IMR-90 (cell line): ENCODE results near the gene AURKA. TPM values are rescaled to one million over a fixed set of nuclear protein-coding genes. Genes with fewer than 3 reads are reported as not detected.

ENCODE experiments used
- ATAC-seq: fragments of 200-7000 bp; cut with Tn5 transposase; 2 replicates; pipeline ENCODE4 v1.9.1; 2020; ENCODE audit warnings: low read depth, mild to moderate bottlenecking, moderate library complexity
- BruUV-seq: library from RNA; stranded (reverse); fragments of 400-500 nt; replicated peaks from 2 replicates; lab custom pipeline; 2021; lab: Mats Ljungman, UMichigan
- CTCF ChIA-PET: fragments of 300-600 bp; formaldehyde crosslinking; extraction: SDS; loops from one replicate; lab custom pipeline; 2021; ENCODE audit warnings: antibody characterized with exemption; lab: Yijun Ruan, JAX
- POLR2A ChIA-PET: fragments of 300-600 bp; sonication (Branson Sonifier 250); formaldehyde crosslinking; loops from one replicate; lab custom pipeline; 2022; ENCODE audit warnings: antibody characterized with exemption; ENCODE audit not compliant: unreplicated experiment; lab: Charles Lee
- DNase-seq: peaks from one replicate; pipeline ENCODE4 v3.0.0; 2013
- H2AFZ ChIP-seq: replicated peaks from 2 replicates; pipeline ENCODE3; 2013; ENCODE audit warnings: low read length, mild to moderate bottlenecking; ENCODE audit not compliant: poor library complexity
- H2AK5ac ChIP-seq: 2 replicates; pipeline ENCODE4 v1.6.1; 2013; ENCODE audit warnings: low read depth, low read length, inconsistent platforms
- H2AK9ac ChIP-seq: replicated peaks from 2 replicates; pipeline ENCODE3; 2013; ENCODE audit warnings: mild to moderate bottlenecking, low read depth, low read length, moderate library complexity; ENCODE audit not compliant: poor library complexity
- H2BK120ac ChIP-seq: 2 replicates; pipeline ENCODE4 v1.6.1; 2013; ENCODE audit warnings: low read depth, low read length, inconsistent platforms
- H2BK15ac ChIP-seq: 3 replicates; pipeline ENCODE4 v1.6.1; 2013; ENCODE audit warnings: low read depth, low read length, inconsistent platforms
- H2BK20ac ChIP-seq: 2 replicates; pipeline ENCODE4 v1.6.1; 2013; ENCODE audit warnings: low read depth, mild to moderate bottlenecking, inconsistent platforms, low read length, moderate library complexity
- H2BK5ac ChIP-seq: 2 replicates; pipeline ENCODE4 v1.6.1; 2013; ENCODE audit warnings: mild to moderate bottlenecking, low read depth, low read length, inconsistent platforms; ENCODE audit not compliant: poor library complexity, severe bottlenecking
- H3K14ac ChIP-seq: replicated peaks from 2 replicates; pipeline ENCODE4 v1.6.1; 2013; ENCODE audit warnings: low read depth, low read length, inconsistent platforms
- H3K18ac ChIP-seq: 2 replicates; pipeline ENCODE4 v1.6.1; 2013; ENCODE audit warnings: low read depth, low read length, control low read depth
- H3K23ac ChIP-seq: 2 replicates; pipeline ENCODE4 v1.6.1; 2013; ENCODE audit warnings: low read depth, low read length, inconsistent platforms
- H3K27ac ChIP-seq: 2 replicates; pipeline ENCODE4 v1.5.1; 2013; ENCODE audit warnings: mild to moderate bottlenecking, control low read depth, low read length; ENCODE audit not compliant: insufficient read depth
- H3K27me3 ChIP-seq: 2 replicates; pipeline ENCODE4 v1.6.1; 2013; ENCODE audit warnings: low read length; ENCODE audit not compliant: control insufficient read depth, insufficient read depth
- H3K36me3 ChIP-seq: 2 replicates; pipeline ENCODE4 v1.6.1; 2013; ENCODE audit warnings: low read length, mixed read lengths; ENCODE audit not compliant: control insufficient read depth, insufficient read depth
- H3K4ac ChIP-seq: 2 replicates; pipeline ENCODE4 v1.6.1; 2013; ENCODE audit warnings: low read depth, low read length, inconsistent platforms
- H3K4me1 ChIP-seq: 2 replicates; pipeline ENCODE4 v1.6.1; 2013; ENCODE audit warnings: low read length, mixed read lengths; ENCODE audit not compliant: control insufficient read depth, insufficient read depth
- H3K4me2 ChIP-seq: 2 replicates; pipeline ENCODE4 v1.6.1; 2013; ENCODE audit warnings: low read depth, mild to moderate bottlenecking, control low read depth, low read length, moderate library complexity
- H3K4me3 ChIP-seq: 2 replicates; pipeline ENCODE4 v1.5.1; 2013; ENCODE audit warnings: low read depth, mild to moderate bottlenecking, control low read depth, low read length, moderate library complexity; ENCODE audit not compliant: insufficient read depth
- H3K56ac ChIP-seq: 2 replicates; pipeline ENCODE4 v1.6.1; 2013; ENCODE audit warnings: low read length, inconsistent platforms; ENCODE audit not compliant: insufficient read depth; ENCODE audit errors: extremely low read depth
- H3K79me1 ChIP-seq, 2 experiments: 2 replicates each; pipeline ENCODE4 v1.6.1; 2013; ENCODE audit warnings: low read length in 2 of 2, inconsistent platforms in 1 of 2, low read depth in 1 of 2
- H3K9ac ChIP-seq: 2 replicates; pipeline ENCODE4 v1.6.1; 2013; ENCODE audit warnings: low read depth, low read length, control low read depth
- H3K9me1 ChIP-seq: 2 replicates; pipeline ENCODE4 v1.6.1; 2013; ENCODE audit warnings: low read length, inconsistent platforms; ENCODE audit not compliant: insufficient read depth
- H3K9me3 ChIP-seq: 2 replicates; pipeline ENCODE4 v1.6.1; 2013; ENCODE audit warnings: low read length; ENCODE audit not compliant: control insufficient read depth, insufficient read depth
- H4K20me1 ChIP-seq: 2 replicates; pipeline ENCODE4 v1.6.1; 2013; ENCODE audit warnings: low read length, inconsistent platforms; ENCODE audit not compliant: insufficient read depth
- H4K5ac ChIP-seq: 2 replicates; pipeline ENCODE4 v1.6.1; 2013; ENCODE audit warnings: mild to moderate bottlenecking, low read depth, low read length, control low read depth
- H4K8ac ChIP-seq, 2 experiments: 2 replicates each; pipeline ENCODE4 v1.6.1; 2013; ENCODE audit warnings: low read depth in 2 of 2, low read length in 2 of 2, control low read depth in 1 of 2, inconsistent platforms in 1 of 2
- H4K91ac ChIP-seq: 2 replicates; pipeline ENCODE4 v1.6.1; 2013; ENCODE audit warnings: low read depth, low read length, inconsistent platforms; ENCODE audit not compliant: insufficient read depth
- BHLHE40 ChIP-seq: fragments of 150-350 bp; IDR thresholded peaks from 2 replicates; pipeline ENCODE4 v1.6.1; 2016; ENCODE audit warnings: mild to moderate bottlenecking, low read depth, low read length
- CEBPB ChIP-seq: IDR thresholded peaks from 2 replicates; pipeline ENCODE4 v1.6.1; 2012; ENCODE audit warnings: low read depth, low read length, improper control_type of control experiment
- CHD1 ChIP-seq: IDR thresholded peaks from 2 replicates; pipeline ENCODE4 v1.6.1; 2012; ENCODE audit warnings: low read depth, low read length, improper control_type of control experiment
- FOS ChIP-seq: fragments of 150-350 bp; IDR thresholded peaks from 2 replicates; pipeline ENCODE4 v1.6.1; 2016; ENCODE audit warnings: low read depth, low read length
- MAFK ChIP-seq: IDR thresholded peaks from 2 replicates; pipeline ENCODE4 v1.6.1; 2012; ENCODE audit warnings: low read depth, low read length, improper control_type of control experiment
- MAZ ChIP-seq: IDR thresholded peaks from 2 replicates; pipeline ENCODE4 v1.6.1; 2012; ENCODE audit warnings: low read depth, mild to moderate bottlenecking, low read length, improper control_type of control experiment, moderate library complexity, borderline replicate concordance
- MXI1 ChIP-seq: IDR thresholded peaks from 2 replicates; pipeline ENCODE4 v1.6.1; 2012; ENCODE audit warnings: low read depth, mild to moderate bottlenecking, low read length, moderate library complexity, borderline replicate concordance
- NFE2L2 ChIP-seq: fragments of 150-350 bp; IDR thresholded peaks from 2 replicates; pipeline ENCODE4 v1.6.1; 2016; ENCODE audit warnings: low read depth, mild to moderate bottlenecking, low read length
- POLR2A ChIP-seq: IDR thresholded peaks from 2 replicates; pipeline ENCODE4 v1.6.1; 2012; ENCODE audit warnings: mild to moderate bottlenecking, low read depth, low read length
- RAD21 ChIP-seq: IDR thresholded peaks from 2 replicates; pipeline ENCODE4 v1.6.1; 2012; ENCODE audit warnings: low read length, improper control_type of control experiment
- RCOR1 ChIP-seq: IDR thresholded peaks from 2 replicates; pipeline ENCODE4 v1.6.1; 2012; ENCODE audit warnings: mild to moderate bottlenecking, low read length, improper control_type of control experiment; ENCODE audit not compliant: insufficient replicate concordance
- RFX5 ChIP-seq: IDR thresholded peaks from 2 replicates; pipeline ENCODE4 v1.8.0; 2012; ENCODE audit warnings: low read depth, mild to moderate bottlenecking, low read length, moderate library complexity
- SMC3 ChIP-seq: fragments of 150-350 bp; IDR thresholded peaks from 2 replicates; pipeline ENCODE4 v1.6.1; 2016; ENCODE audit warnings: low read depth, mild to moderate bottlenecking, antibody characterized with exemption, low read length, moderate library complexity
- WGBS, 2 experiments: methylation state at CpG; one replicate each; pipeline versions ENCODE4 v1.1.5 to v1.1.7; 2013; ENCODE audit warnings: missing lambda C conversion rate in 2 of 2; ENCODE audit not compliant: insufficient read length in 1 of 2; ENCODE audit errors: extremely low coverage in 2 of 2; 5-methylcytosine and 5-hydroxymethylcytosine counted together
- dilution Hi-C: fragments of 300-500 bp; cut with HindIII; formaldehyde crosslinking; loops from one replicate; pipeline ENCODE4 v1.14.3; 2018; ENCODE audit warnings: low sequenced_read_pairs; ENCODE audit not compliant: unreplicated experiment
- in situ Hi-C: fragments of 300-500 bp; cut with MboI; formaldehyde crosslinking; loops from 3 replicates; pipeline ENCODE4 v1.14.3; 2019; ENCODE audit warnings: low sequenced_read_pairs, inconsistent platforms, mixed read lengths
- intact Hi-C: fragments of 100-400 bp; cut with micrococcal nuclease; formaldehyde crosslinking; loops from 2 replicates; pipeline ENCODE4 v1.10.0; 2022
- polyA plus RNA-seq, 3 experiments: library from polyadenylated mRNA; depleted of rRNA; stranded (reverse); fragments of >200 nt; gene quantifications; 2 replicates each; pipeline ENCODE4 v1.2.3, GENCODE V29; 2012; ENCODE audit warnings: low replicate concordance in 1 of 3
- total RNA-seq: library from RNA; depleted of rRNA; stranded (reverse); fragments of >200 nt; gene quantifications from 2 replicates; pipeline ENCODE4 v1.2.3, GENCODE V29; 2012
- TF ChIP-seq, protein P1 (sequence below): fragments of 150-350 bp; IDR thresholded peaks from 2 replicates; pipeline ENCODE4 v1.6.1; 2017; ENCODE audit warnings: mild to moderate bottlenecking, antibody characterized with exemption, low read length, low read depth
- TF ChIP-seq, protein P2 (sequence below): conservative IDR thresholded peaks from 2 replicates; pipeline ENCODE4 v1.5.1; 2012; ENCODE audit warnings: mild to moderate bottlenecking, low read depth, low read length, improper control_type of control experiment
- TF ChIP-seq, protein P3 (sequence below): fragments of 150-350 bp; IDR thresholded peaks from 2 replicates; pipeline ENCODE4 v1.6.1; 2016; ENCODE audit warnings: low read depth, mild to moderate bottlenecking, low read length, moderate library complexity, borderline replicate concordance

Gene AURKA
- total and polyA plus RNA-seq, 2 of the 4 experiments (the other 2 are of a cell fraction): 68.0 to 83.3 TPM

DNA sequence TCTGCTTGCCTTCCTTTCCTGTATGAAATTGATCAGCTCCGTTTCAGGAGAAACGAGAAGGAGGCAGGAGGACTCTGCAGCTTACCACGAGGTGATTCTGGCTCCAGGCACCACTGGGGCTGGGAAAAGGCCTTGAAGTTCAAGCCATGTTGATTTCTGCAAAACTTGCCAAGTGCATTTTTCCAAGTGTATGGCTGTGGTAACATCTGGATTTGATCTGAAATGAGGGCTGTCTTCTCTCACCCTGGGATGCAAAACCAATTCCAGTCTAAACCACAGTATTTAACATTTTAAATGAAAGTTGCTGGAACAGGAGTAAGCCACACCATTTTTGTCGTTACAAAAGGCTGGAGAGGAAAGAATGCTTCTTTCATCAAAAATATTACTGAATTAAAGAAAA, 69.3 kb downstream of the AURKA start:
- Histone ChIP-seq H2BK120ac (no peak overlapping the region), H3K4me1 (no peaks in the 10 kb centered on the region), H3K4me3 (no peak overlapping the region), H4K20me1 (no peaks in the 10 kb centered on the region), H2AFZ (no peak overlapping the region), H3K9ac (no peak overlapping the region), H3K18ac (no peak overlapping the region), H3K4ac (no peak overlapping the region), H3K9me1 (no peaks in the 10 kb centered on the region), H2BK5ac (no peak overlapping the region), H4K8ac (no peak overlapping the region), H3K56ac (no peak overlapping the region), H3K36me3 (no peaks in the 10 kb centered on the region), H2AK9ac (no peak overlapping the region), H3K27ac (no peak overlapping the region), H4K5ac (no peak overlapping the region), H2BK20ac (no peak overlapping the region), H3K4me2 (no peak overlapping the region), H4K91ac (no peak overlapping the region), H3K27me3 (no peaks in the 10 kb centered on the region), H3K9me3 (no peaks in the 10 kb centered on the region), H2AK5ac (no peak overlapping the region), H3K23ac (no peak overlapping the region), H3K79me1 (no peaks in the 10 kb centered on the region), H2BK15ac (no peak overlapping the region), H3K14ac (no peak overlapping the region)
- no TSS peak for BruUV-seq
- dilution Hi-C loops: no loop called here
- no peak for TF ChIP-seq MAZ
- no peak for TF ChIP-seq BHLHE40
- TF ChIP-seq, protein P1, sequence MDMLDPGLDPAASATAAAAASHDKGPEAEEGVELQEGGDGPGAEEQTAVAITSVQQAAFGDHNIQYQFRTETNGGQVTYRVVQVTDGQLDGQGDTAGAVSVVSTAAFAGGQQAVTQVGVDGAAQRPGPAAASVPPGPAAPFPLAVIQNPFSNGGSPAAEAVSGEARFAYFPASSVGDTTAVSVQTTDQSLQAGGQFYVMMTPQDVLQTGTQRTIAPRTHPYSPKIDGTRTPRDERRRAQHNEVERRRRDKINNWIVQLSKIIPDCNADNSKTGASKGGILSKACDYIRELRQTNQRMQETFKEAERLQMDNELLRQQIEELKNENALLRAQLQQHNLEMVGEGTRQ: no peak
- TF ChIP-seq RAD21: no peak
- no peak for TF ChIP-seq RFX5
- no peak for TF ChIP-seq NFE2L2
- TF ChIP-seq, protein P2, sequence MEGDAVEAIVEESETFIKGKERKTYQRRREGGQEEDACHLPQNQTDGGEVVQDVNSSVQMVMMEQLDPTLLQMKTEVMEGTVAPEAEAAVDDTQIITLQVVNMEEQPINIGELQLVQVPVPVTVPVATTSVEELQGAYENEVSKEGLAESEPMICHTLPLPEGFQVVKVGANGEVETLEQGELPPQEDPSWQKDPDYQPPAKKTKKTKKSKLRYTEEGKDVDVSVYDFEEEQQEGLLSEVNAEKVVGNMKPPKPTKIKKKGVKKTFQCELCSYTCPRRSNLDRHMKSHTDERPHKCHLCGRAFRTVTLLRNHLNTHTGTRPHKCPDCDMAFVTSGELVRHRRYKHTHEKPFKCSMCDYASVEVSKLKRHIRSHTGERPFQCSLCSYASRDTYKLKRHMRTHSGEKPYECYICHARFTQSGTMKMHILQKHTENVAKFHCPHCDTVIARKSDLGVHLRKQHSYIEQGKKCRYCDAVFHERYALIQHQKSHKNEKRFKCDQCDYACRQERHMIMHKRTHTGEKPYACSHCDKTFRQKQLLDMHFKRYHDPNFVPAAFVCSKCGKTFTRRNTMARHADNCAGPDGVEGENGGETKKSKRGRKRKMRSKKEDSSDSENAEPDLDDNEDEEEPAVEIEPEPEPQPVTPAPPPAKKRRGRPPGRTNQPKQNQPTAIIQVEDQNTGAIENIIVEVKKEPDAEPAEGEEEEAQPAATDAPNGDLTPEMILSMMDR: no peak
- TF ChIP-seq FOS: no peak
- TF ChIP-seq CHD1: no peak
- TF ChIP-seq, protein P3, sequence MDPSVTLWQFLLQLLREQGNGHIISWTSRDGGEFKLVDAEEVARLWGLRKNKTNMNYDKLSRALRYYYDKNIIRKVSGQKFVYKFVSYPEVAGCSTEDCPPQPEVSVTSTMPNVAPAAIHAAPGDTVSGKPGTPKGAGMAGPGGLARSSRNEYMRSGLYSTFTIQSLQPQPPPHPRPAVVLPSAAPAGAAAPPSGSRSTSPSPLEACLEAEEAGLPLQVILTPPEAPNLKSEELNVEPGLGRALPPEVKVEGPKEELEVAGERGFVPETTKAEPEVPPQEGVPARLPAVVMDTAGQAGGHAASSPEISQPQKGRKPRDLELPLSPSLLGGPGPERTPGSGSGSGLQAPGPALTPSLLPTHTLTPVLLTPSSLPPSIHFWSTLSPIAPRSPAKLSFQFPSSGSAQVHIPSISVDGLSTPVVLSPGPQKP: no peak
- no peak for TF ChIP-seq POLR2A
- no peak for TF ChIP-seq MXI1
- TF ChIP-seq SMC3: no peak
- no peak for TF ChIP-seq RCOR1
- TF ChIP-seq CEBPB: no peak
- no peak for TF ChIP-seq MAFK
- POLR2A ChIA-PET: no interaction called here
- DNase-seq (no peak), ATAC-seq (no peak)
- CTCF ChIA-PET: no interaction called here
- 0% methylated on average over 1 of the region's 4 CpGs; no CpG with 5 or more reads in 1 of the 2 experiments for WGBS, 2 experiments
- intact Hi-C loops: no loop called here
- in situ Hi-C loops: no loop called here
